ENCODE data around the gene CLEC4M.

Gene CLEC4M

DNA sequence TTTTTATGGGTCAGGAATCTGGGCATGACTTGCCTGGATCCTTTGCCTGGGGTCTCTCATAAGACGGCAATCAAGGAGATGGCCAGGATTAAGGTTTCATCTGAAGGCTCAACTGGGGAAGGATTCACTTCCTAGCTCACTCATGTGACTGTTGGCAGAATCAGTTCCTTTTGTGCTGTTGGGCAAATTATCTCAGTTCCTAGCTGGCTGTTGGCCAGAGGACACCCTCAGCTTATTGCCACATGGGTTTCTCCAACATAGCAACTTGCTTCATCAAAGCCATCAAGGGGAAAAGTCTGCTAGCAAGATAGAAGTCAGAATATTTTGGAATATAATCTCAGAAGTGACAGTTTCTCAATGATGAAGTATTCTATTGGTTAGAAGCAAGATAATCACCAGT is 54.8 kb downstream of the CLEC4M start:
- no peak for DNase-seq

DNA sequence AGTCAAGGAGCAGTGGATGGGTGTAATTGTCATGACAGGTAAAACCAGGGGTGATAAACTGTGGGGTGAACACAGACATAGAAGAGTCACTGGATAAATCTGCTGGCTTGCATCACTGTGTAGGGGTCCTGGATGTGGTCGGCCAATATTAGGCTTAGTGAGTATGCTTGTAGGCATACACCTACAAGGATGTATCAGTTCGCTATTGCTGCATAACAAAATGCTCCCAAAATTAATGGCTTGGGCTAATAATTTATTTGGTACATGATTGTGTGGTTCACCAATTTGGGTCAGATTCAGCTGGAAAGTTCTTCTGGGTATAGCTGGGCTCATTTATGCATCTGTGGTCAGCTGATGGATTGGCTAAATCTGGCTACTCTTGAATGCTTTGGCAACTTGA is 55.8 kb downstream of the CLEC4M start:
- DNase-seq = no peak

All from NCI-H526 (cell line).